GM12878 (cell line): Measurements from ENCODE around the gene ALG12. TPM values are rescaled to one million over a fixed set of nuclear protein-coding genes. Genes with fewer than 3 reads are reported as not detected.

Experiments used
- ATAC-seq: fragments of 200-7000 bp; cut with Tn5 transposase; 3 replicates; pipeline ENCODE4 v1.9.1; 2020; ENCODE audit warnings: mild to moderate bottlenecking, moderate library complexity
- BruUV-seq: library from RNA; stranded (reverse); fragments of 400-500 nt; replicated peaks from 2 replicates; lab custom pipeline; 2021; lab: Mats Ljungman, UMichigan
- CTCF ChIA-PET: fragments of 300-600 bp; sonication (Branson Sonifier 250); formaldehyde crosslinking; extraction: SDS; loops from one replicate; lab custom pipeline; 2021; ENCODE audit warnings: inconsistent platforms; lab: Yijun Ruan, JAX
- POLR2A ChIA-PET: fragments of 350-600 bp; formaldehyde crosslinking; extraction: SDS; loops from one replicate; lab custom pipeline; 2021; ENCODE audit warnings: inconsistent platforms; lab: Charles Lee
- RAD21 ChIA-PET: fragments of 300-600 bp; sonication (Branson Sonifier 250); formaldehyde crosslinking; loops from one replicate; lab custom pipeline; 2023; ENCODE audit warnings: antibody characterized with exemption; ENCODE audit not compliant: unreplicated experiment; lab: Charles Lee
- SMC1A ChIA-PET: fragments of 300-600 bp; sonication (Branson Sonifier 250); formaldehyde crosslinking; loops from one replicate; lab custom pipeline; 2023; ENCODE audit not compliant: unreplicated experiment, uncharacterized antibody; lab: Charles Lee
- DNase-seq: peaks from one replicate; pipeline ENCODE4 v3.0.0-alpha.2; 2011; ENCODE audit warnings: low read depth, low spot score
- FAIRE-seq: peaks from 3 replicates; lab custom pipeline; 2011; peaks lifted over from hg19 to GRCh38; lab: Jason Lieb, UNC
- H2AFZ ChIP-seq: 2 replicates; pipeline ENCODE4 v1.6.0; 2011; ENCODE audit warnings: low read depth, low read length, control low read depth; ENCODE audit not compliant: control insufficient read depth
- H3K27ac ChIP-seq: 2 replicates; pipeline ENCODE4 v1.5.1; 2011; ENCODE audit warnings: control low read depth; ENCODE audit not compliant: control insufficient read depth, insufficient read depth
- H3K27me3 ChIP-seq, 2 experiments: replicated peaks in 1 of 2; 2 replicates each; pipeline versions ENCODE4 v1.6.0 to v1.6.1; 2011; ENCODE audit warnings: low read length in 1 of 2; ENCODE audit not compliant: control insufficient read depth in 2 of 2, insufficient read depth in 2 of 2
- H3K36me3 ChIP-seq, 2 experiments: 2 replicates each; pipeline ENCODE4 v1.5.1; 2011; ENCODE audit warnings: low read length in 1 of 2; ENCODE audit not compliant: control insufficient read depth in 2 of 2, insufficient read depth in 2 of 2
- H3K4me1 ChIP-seq: 2 replicates; pipeline ENCODE4 v1.6.1; 2011; ENCODE audit warnings: mild to moderate bottlenecking, low read length, moderate library complexity, mixed read lengths; ENCODE audit not compliant: control insufficient read depth, insufficient read depth
- H3K4me2 ChIP-seq: 2 replicates; pipeline ENCODE4 v1.6.0; 2011; ENCODE audit warnings: control low read depth; ENCODE audit not compliant: control insufficient read depth, insufficient read depth
- H3K4me3 ChIP-seq: fragments of 200-600 bp; sonication (generic); 2 replicates; pipeline ENCODE4 v1.5.1; 2016
- H3K79me2 ChIP-seq: 2 replicates; pipeline ENCODE4 v1.6.0; 2011; ENCODE audit warnings: low read length; ENCODE audit not compliant: control insufficient read depth, insufficient read depth
- H3K9ac ChIP-seq: 2 replicates; pipeline ENCODE4 v1.8.0; 2011; ENCODE audit warnings: low read length, control low read depth, mixed read lengths; ENCODE audit not compliant: control insufficient read depth, insufficient read depth
- H3K9me3 ChIP-seq: replicated peaks from 3 replicates; pipeline ENCODE4 v1.5.1; 2011; ENCODE audit warnings: mild to moderate bottlenecking, low read length; ENCODE audit not compliant: control insufficient read depth, insufficient read depth
- H4K20me1 ChIP-seq: 2 replicates; pipeline ENCODE4 v1.6.0; 2011; ENCODE audit not compliant: control insufficient read depth, insufficient read depth
- IRF5 ChIP-seq: fragments of 450-650 bp; IDR thresholded peaks from 2 replicates; pipeline ENCODE4 v1.6.1; 2017; ENCODE audit warnings: borderline replicate concordance
- NFYA ChIP-seq: IDR thresholded peaks from 2 replicates; pipeline ENCODE4 v1.6.1; 2011; ENCODE audit warnings: low read depth, mild to moderate bottlenecking, low read length, improper control_type of control experiment, borderline replicate concordance
- PAX8 ChIP-seq: fragments of 450-650 bp; IDR thresholded peaks from 2 replicates; pipeline ENCODE4 v1.6.1; 2017; ENCODE audit warnings: mild to moderate bottlenecking, moderate library complexity
- PML ChIP-seq: IDR thresholded peaks from 2 replicates; pipeline ENCODE4 v1.6.1; 2012; ENCODE audit warnings: low read length, inconsistent platforms
- POLR2AphosphoS2 ChIP-seq: IDR thresholded peaks from 2 replicates; pipeline ENCODE4 v1.6.1; 2011; ENCODE audit warnings: low read depth, mild to moderate bottlenecking, low read length, improper control_type of control experiment, moderate library complexity
- RELA ChIP-seq: fragments of 450-650 bp; IDR thresholded peaks from 2 replicates; pipeline ENCODE4 v1.8.0; 2014; ENCODE audit warnings: borderline replicate concordance; ENCODE audit not compliant: partially characterized antibody
- SREBF1 ChIP-seq: IDR thresholded peaks from 2 replicates; pipeline ENCODE4 v1.6.1; 2012; ENCODE audit warnings: mild to moderate bottlenecking, low read length
- ZNF622 ChIP-seq: fragments of 450-650 bp; IDR thresholded peaks from 2 replicates; pipeline ENCODE4 v1.6.1; 2017; ENCODE audit warnings: mild to moderate bottlenecking, inconsistent platforms
- ZZZ3 ChIP-seq: IDR thresholded peaks from 2 replicates; pipeline ENCODE4 v1.6.1; 2011; ENCODE audit warnings: low read depth; ENCODE audit not compliant: control insufficient read depth, insufficient read length
- WGBS: methylation state at CpG from one replicate; pipeline ENCODE4 v1.1.6; 2016; ENCODE audit warnings: low lambda C conversion rate; ENCODE audit not compliant: insufficient replicate concordance, insufficient coverage; ENCODE audit errors: missing lambda C conversion rate; 5-methylcytosine and 5-hydroxymethylcytosine counted together
- in situ Hi-C: fragments of 300-500 bp; cut with MboI; formaldehyde crosslinking; loops from 9 replicates; pipeline ENCODE4 v1.14.3; 2018; ENCODE audit warnings: mixed read lengths
- intact Hi-C: fragments of 100-400 bp; cut with micrococcal nuclease; formaldehyde crosslinking; loops from one replicate; pipeline ENCODE4 v1.14.2; 2022; ENCODE audit not compliant: unreplicated experiment
- polyA plus RNA-seq, 11 experiments: library from polyadenylated mRNA; depleted of rRNA in 4 of 11; unstranded in 6 of 11; stranded (reverse) in 5 of 11; fragments of >200 nt; fragmentation: Nextera tagmentation in 4 of 11; fragmentation: Illumina TruSeq in 1 of 11; extraction: Ambion mirVana in 4 of 11; extraction: Trizol in 1 of 11; gene quantifications; 1 replicate in 1 of 11; 2 replicates in 10 of 11; pipeline versions ENCODE4 v1.2.1 to v1.2.3, GENCODE V29; 2011 to 2016; ENCODE audit warnings: inconsistent platforms in 2 of 11, missing spikeins in 2 of 11, low read depth in 1 of 11
- total RNA-seq, 4 experiments: library from RNA; depleted of rRNA in 3 of 4; stranded (reverse); fragments of >200 nt in 3 of 4; fragmentation: Illumina TruSeq in 1 of 4; extraction: Trizol in 1 of 4; gene quantifications; 2 replicates each; pipeline versions ENCODE4 v1.2.1 to v1.2.3, GENCODE V29; 2013 to 2021
- TF ChIP-seq, protein P1 (sequence below): fragments of 450-650 bp; formaldehyde crosslinking; IDR thresholded peaks from 2 replicates; pipeline ENCODE4 v1.4.0; 2022; ENCODE audit warnings: mild to moderate bottlenecking, moderate library complexity
- TF ChIP-seq, protein P2 (sequence below): fragments of 450-650 bp; IDR thresholded peaks from 2 replicates; pipeline ENCODE4 v1.6.1; 2016; ENCODE audit warnings: mild to moderate bottlenecking

ALG12 gene
- total and polyA plus RNA-seq, 10 of the 15 experiments (the other 5 are each of a cell fraction or from before 2014, with no cell fraction given): 0.22 to 23.4 (median 6.6) TPM

DNA sequence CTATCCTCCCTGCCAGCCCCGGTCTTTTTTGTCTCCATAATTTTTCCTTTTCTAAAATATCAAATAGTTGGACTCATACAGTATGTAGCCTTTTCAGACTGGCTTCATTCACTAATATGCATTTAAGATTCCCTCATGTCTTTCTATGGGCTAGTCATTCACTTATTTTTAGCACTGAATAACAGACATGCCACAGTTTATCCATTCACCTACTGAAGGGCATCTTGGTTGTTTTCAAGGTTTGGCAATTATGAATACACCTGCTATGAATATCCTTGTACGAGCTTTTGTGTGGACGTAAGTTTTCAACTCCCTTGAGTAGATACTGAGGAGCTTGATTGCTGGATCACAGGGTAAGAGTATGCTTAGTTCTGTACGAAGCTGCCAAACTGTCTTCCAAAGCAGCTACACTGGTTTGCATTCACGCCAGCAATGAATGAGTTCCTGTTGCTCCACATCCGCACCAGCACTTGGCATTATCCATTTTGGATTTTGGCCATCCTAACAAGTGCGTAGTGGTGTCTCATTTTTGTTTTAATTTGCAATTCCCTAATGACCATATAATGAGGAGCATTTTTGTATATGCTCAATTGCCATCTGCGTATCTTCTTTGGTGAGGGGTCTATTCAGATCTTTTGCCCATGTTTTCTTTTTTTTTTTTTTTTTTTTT lies 21.1 kb downstream of the ALG12 start:
- DNase-seq (no peak), FAIRE-seq (no peak), ATAC-seq (no peak)
- 94% methylated on average over 8 of the region's 8 CpGs for WGBS
- no peaks in the 10 kb centered on the region; the same call in 2 of the 3 replicates for H3K9me3 ChIP-seq
- RAD21 ChIA-PET: no interaction called here
- SMC1A ChIA-PET: no interaction called here
- TF ChIP-seq IRF5: no peak
- no peak for TF ChIP-seq RELA
- TF ChIP-seq PAX8: no peak
- TF ChIP-seq, protein P1, sequence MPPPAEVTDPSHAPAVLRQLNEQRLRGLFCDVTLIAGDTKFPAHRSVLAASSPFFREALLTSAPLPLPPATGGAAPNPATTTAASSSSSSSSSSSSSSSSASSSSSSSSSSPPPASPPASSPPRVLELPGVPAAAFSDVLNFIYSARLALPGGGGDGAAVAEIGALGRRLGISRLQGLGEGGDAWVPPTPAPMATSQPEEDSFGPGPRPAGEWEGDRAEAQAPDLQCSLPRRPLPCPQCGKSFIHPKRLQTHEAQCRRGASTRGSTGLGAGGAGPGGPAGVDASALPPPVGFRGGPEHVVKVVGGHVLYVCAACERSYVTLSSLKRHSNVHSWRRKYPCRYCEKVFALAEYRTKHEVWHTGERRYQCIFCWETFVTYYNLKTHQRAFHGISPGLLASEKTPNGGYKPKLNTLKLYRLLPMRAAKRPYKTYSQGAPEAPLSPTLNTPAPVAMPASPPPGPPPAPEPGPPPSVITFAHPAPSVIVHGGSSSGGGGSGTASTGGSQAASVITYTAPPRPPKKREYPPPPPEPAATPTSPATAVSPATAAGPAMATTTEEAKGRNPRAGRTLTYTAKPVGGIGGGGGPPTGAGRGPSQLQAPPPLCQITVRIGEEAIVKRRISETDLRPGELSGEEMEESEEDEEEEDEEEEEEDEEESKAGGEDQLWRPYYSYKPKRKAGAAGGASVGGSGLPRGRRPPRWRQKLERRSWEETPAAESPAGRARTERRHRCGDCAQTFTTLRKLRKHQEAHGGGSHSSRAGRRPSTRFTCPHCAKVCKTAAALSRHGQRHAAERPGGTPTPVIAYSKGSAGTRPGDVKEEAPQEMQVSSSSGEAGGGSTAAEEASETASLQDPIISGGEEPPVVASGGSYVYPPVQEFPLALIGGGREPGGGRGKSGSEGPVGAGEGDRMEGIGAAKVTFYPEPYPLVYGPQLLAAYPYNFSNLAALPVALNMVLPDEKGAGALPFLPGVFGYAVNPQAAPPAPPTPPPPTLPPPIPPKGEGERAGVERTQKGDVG: no peak
- no peak for TF ChIP-seq ZNF622
- no peak for TF ChIP-seq POLR2AphosphoS2
- no peak for TF ChIP-seq NFYA
- TF ChIP-seq, protein P2, sequence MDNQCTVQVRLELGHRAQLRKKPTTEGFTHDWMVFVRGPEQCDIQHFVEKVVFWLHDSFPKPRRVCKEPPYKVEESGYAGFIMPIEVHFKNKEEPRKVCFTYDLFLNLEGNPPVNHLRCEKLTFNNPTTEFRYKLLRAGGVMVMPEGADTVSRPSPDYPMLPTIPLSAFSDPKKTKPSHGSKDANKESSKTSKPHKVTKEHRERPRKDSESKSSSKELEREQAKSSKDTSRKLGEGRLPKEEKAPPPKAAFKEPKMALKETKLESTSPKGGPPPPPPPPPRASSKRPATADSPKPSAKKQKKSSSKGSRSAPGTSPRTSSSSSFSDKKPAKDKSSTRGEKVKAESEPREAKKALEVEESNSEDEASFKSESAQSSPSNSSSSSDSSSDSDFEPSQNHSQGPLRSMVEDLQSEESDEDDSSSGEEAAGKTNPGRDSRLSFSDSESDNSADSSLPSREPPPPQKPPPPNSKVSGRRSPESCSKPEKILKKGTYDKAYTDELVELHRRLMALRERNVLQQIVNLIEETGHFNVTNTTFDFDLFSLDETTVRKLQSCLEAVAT: no peak
- no peak for TF ChIP-seq ZZZ3
- TF ChIP-seq PML: no peak
- TF ChIP-seq SREBF1: no peak
- no peak overlapping the region for H2AFZ ChIP-seq
- H3K4me1 ChIP-seq: no peaks in the 10 kb centered on the region
- intact Hi-C loops (no loop called here), in situ Hi-C loops (no loop called here)
- POLR2A ChIA-PET: no interaction called here
- H3K36me3 ChIP-seq: peaks cover 6 to 7% of the 10 kb centered on the region in 2 experiments
- no peaks in the 10 kb centered on the region for H4K20me1 ChIP-seq
- no peaks in the 10 kb centered on the region for H3K27me3 ChIP-seq
- CTCF ChIA-PET: no interaction called here
- H3K9ac ChIP-seq: no peak overlapping the region
- H3K27ac ChIP-seq: no peak overlapping the region
- H3K4me2 ChIP-seq: no peak overlapping the region
- no peak overlapping the region for H3K4me3 ChIP-seq
- no peaks in the 10 kb centered on the region for H3K79me2 ChIP-seq
- no TSS peak for BruUV-seq
